HG02763 (cell line): ENCODE results near the gene CDH13.

Experiments used
- ATAC-seq: cut with Tn5 transposase; IDR thresholded peaks from one replicate; pipeline ENCODE4 v1.9.1; 2021; ENCODE audit warnings: mild to moderate bottlenecking, moderate library complexity; ENCODE audit not compliant: unreplicated experiment

CDH13 gene

GRCh38 chr16:83366228-83366627 is 739.5 kb downstream of the CDH13 start:
- no peak for ATAC-seq

- no peak for ATAC-seq
Observed at GRCh38 chr16:83374979-83375378, 748.2 kb downstream of the CDH13 start.

- no peak for ATAC-seq
Observed at GRCh38 chr16:83389751-83390150, 763.0 kb downstream of the CDH13 start.

- ATAC-seq = no peak
Observed at GRCh38 chr16:83390759-83391158, 764.0 kb downstream of the CDH13 start.

GRCh38 chr16:83392743-83393142 is 766.0 kb downstream of the CDH13 start:
- no peak for ATAC-seq

- no peak for ATAC-seq
Observed at GRCh38 chr16:83393196-83393981, 766.6 kb downstream of the CDH13 start.

GRCh38 chr16:83397601-83398291 is 771.0 kb downstream of the CDH13 start:
- ATAC-seq = no peak

- ATAC-seq = no peak
Observed at GRCh38 chr16:83400234-83400633, 773.5 kb downstream of the CDH13 start.

- no peak for ATAC-seq
Observed at GRCh38 chr16:83402160-83402814, 775.5 kb downstream of the CDH13 start.

GRCh38 chr16:83402967-83403366 is 776.2 kb downstream of the CDH13 start:
- no peak for ATAC-seq

- ATAC-seq = no peak
Observed at GRCh38 chr16:83403761-83404160, 777.0 kb downstream of the CDH13 start.

- ATAC-seq = no peak
Observed at GRCh38 chr16:83404261-83404660, 777.5 kb downstream of the CDH13 start.

- no peak for ATAC-seq
Observed at GRCh38 chr16:83407928-83408327, 781.2 kb downstream of the CDH13 start.

- no peak for ATAC-seq
Observed at GRCh38 chr16:83409347-83409746, 782.6 kb downstream of the CDH13 start.

- no peak for ATAC-seq
Observed at GRCh38 chr16:83418565-83418964, 791.8 kb downstream of the CDH13 start.

GRCh38 chr16:83420206-83420760 is 793.5 kb downstream of the CDH13 start:
- no peak for ATAC-seq

GRCh38 chr16:83433201-83433600 is 806.4 kb downstream of the CDH13 start:
- ATAC-seq = no peak

GRCh38 chr16:83437036-83437435 is 810.3 kb downstream of the CDH13 start:
- ATAC-seq = no peak

GRCh38 chr16:83438326-83438725 is 811.6 kb downstream of the CDH13 start:
- ATAC-seq = no peak

GRCh38 chr16:83439412-83439811 is 812.6 kb downstream of the CDH13 start:
- ATAC-seq = no peak

- ATAC-seq = no peak
Observed at GRCh38 chr16:83441517-83441916, 814.7 kb downstream of the CDH13 start.

- no peak for ATAC-seq
Observed at GRCh38 chr16:83443972-83444371, 817.2 kb downstream of the CDH13 start.
